HEK293 (cell line): ENCODE results near the gene NT5M.

ENCODE experiments used
- ELK4 ChIP-seq: IDR thresholded peaks from 2 replicates; pipeline ENCODE4 v1.6.1; 2011; ENCODE audit warnings: mild to moderate bottlenecking, low read depth, low read length, borderline replicate concordance
- IKZF3 ChIP-seq: fragments of 450-650 bp; IDR thresholded peaks from 2 replicates; pipeline ENCODE4 v1.5.0; 2018; ENCODE audit warnings: missing biosample characterization, mild to moderate bottlenecking, missing genetic modification characterization, moderate library complexity
- SALL2 ChIP-seq: fragments of 450-650 bp; formaldehyde crosslinking; IDR thresholded peaks from 2 replicates; pipeline ENCODE4 v1.5.0; 2017; ENCODE audit warnings: missing biosample characterization, mild to moderate bottlenecking, missing genetic modification characterization, borderline replicate concordance
- TRIM28 ChIP-seq: IDR thresholded peaks from 2 replicates; pipeline ENCODE4 v1.6.1; 2011; ENCODE audit warnings: low read length, control low read depth, borderline replicate concordance
- ZBTB26 ChIP-seq: fragments of 450-650 bp; formaldehyde crosslinking; optimal IDR thresholded peaks from 2 replicates; pipeline ENCODE3; 2016; ENCODE audit warnings: missing biosample characterization, mild to moderate bottlenecking, missing genetic modification characterization
- ZFHX2 ChIP-seq: fragments of 450-650 bp; formaldehyde crosslinking; conservative IDR thresholded peaks from 2 replicates; pipeline ENCODE4 v1.5.1; 2016; ENCODE audit warnings: missing biosample characterization, missing genetic modification characterization
- ZFP37 ChIP-seq: fragments of 450-650 bp; formaldehyde crosslinking; IDR thresholded peaks from 2 replicates; pipeline ENCODE4 v1.5.1; 2016; ENCODE audit warnings: missing biosample characterization, missing genetic modification characterization
- ZIC2 ChIP-seq: fragments of 450-650 bp; formaldehyde crosslinking; IDR thresholded peaks from 2 replicates; pipeline ENCODE4 v1.5.1; 2016; ENCODE audit warnings: missing biosample characterization, missing genetic modification characterization
- ZNF112 ChIP-seq: fragments of 450-650 bp; formaldehyde crosslinking; IDR thresholded peaks from 2 replicates; pipeline ENCODE4 v1.5.0; 2017; ENCODE audit warnings: missing biosample characterization, missing genetic modification characterization
- ZNF140 ChIP-seq: fragments of 450-650 bp; formaldehyde crosslinking; IDR thresholded peaks from 2 replicates; pipeline ENCODE4 v1.5.1; 2016; ENCODE audit warnings: missing biosample characterization, missing genetic modification characterization
- ZNF174 ChIP-seq: fragments of 450-650 bp; formaldehyde crosslinking; IDR thresholded peaks from 2 replicates; pipeline ENCODE4 v1.5.0; 2017; ENCODE audit warnings: missing biosample characterization, mild to moderate bottlenecking, missing genetic modification characterization
- ZNF18 ChIP-seq: fragments of 450-650 bp; formaldehyde crosslinking; IDR thresholded peaks from 2 replicates; pipeline ENCODE4 v1.5.1; 2016; ENCODE audit warnings: missing biosample characterization, missing genetic modification characterization
- ZNF184 ChIP-seq: fragments of 450-650 bp; IDR thresholded peaks from 2 replicates; pipeline ENCODE4 v1.5.1; 2018; ENCODE audit warnings: missing biosample characterization, mild to moderate bottlenecking, missing genetic modification characterization
- ZNF202 ChIP-seq: fragments of 450-650 bp; formaldehyde crosslinking; IDR thresholded peaks from 2 replicates; pipeline ENCODE4 v1.5.1; 2016; ENCODE audit warnings: missing biosample characterization, missing genetic modification characterization, borderline replicate concordance
- ZNF214 ChIP-seq: fragments of 450-650 bp; formaldehyde crosslinking; IDR thresholded peaks from 2 replicates; pipeline ENCODE4 v1.5.1; 2017; ENCODE audit warnings: missing biosample characterization, mild to moderate bottlenecking, missing genetic modification characterization, borderline replicate concordance
- ZNF23 ChIP-seq: fragments of 450-650 bp; formaldehyde crosslinking; IDR thresholded peaks from 2 replicates; pipeline ENCODE4 v1.5.1; 2016; ENCODE audit warnings: missing biosample characterization, missing genetic modification characterization, borderline replicate concordance
- ZNF302 ChIP-seq: fragments of 450-650 bp; formaldehyde crosslinking; IDR thresholded peaks from 2 replicates; pipeline ENCODE4 v1.5.1; 2016; ENCODE audit warnings: missing biosample characterization, missing genetic modification characterization, low read depth
- ZNF350 ChIP-seq: fragments of 450-650 bp; formaldehyde crosslinking; IDR thresholded peaks from 2 replicates; pipeline ENCODE4 v1.5.0; 2017; ENCODE audit warnings: missing biosample characterization, mild to moderate bottlenecking, missing genetic modification characterization
- ZNF416 ChIP-seq: fragments of 450-650 bp; formaldehyde crosslinking; IDR thresholded peaks from 2 replicates; pipeline ENCODE4 v1.5.1; 2016; ENCODE audit warnings: missing biosample characterization, missing genetic modification characterization
- ZNF510 ChIP-seq: fragments of 450-650 bp; formaldehyde crosslinking; IDR thresholded peaks from 2 replicates; pipeline ENCODE4 v1.5.1; 2018; ENCODE audit warnings: mild to moderate bottlenecking, missing genetic modification characterization, missing biosample characterization; ENCODE audit not compliant: insufficient replicate concordance
- ZNF518A ChIP-seq: fragments of 450-650 bp; formaldehyde crosslinking; conservative IDR thresholded peaks from 2 replicates; pipeline ENCODE4 v1.5.1; 2016; ENCODE audit warnings: low read depth, missing biosample characterization, missing genetic modification characterization
- ZNF549 ChIP-seq: fragments of 450-650 bp; IDR thresholded peaks from 2 replicates; pipeline ENCODE4 v1.5.1; 2018; ENCODE audit warnings: missing biosample characterization, missing genetic modification characterization, mild to moderate bottlenecking, inconsistent platforms, moderate library complexity
- ZNF596 ChIP-seq: fragments of 450-650 bp; IDR thresholded peaks from 2 replicates; pipeline ENCODE4 v1.5.0; 2018; ENCODE audit warnings: missing biosample characterization, mild to moderate bottlenecking, missing genetic modification characterization, moderate library complexity
- ZNF610 ChIP-seq: fragments of 450-650 bp; formaldehyde crosslinking; IDR thresholded peaks from 2 replicates; pipeline ENCODE4 v1.5.1; 2016; ENCODE audit warnings: missing biosample characterization, missing genetic modification characterization, borderline replicate concordance
- ZNF624 ChIP-seq: fragments of 450-650 bp; formaldehyde crosslinking; IDR thresholded peaks from 2 replicates; pipeline ENCODE4 v1.5.1; 2017; ENCODE audit warnings: missing biosample characterization, missing genetic modification characterization
- ZNF704 ChIP-seq: fragments of 450-650 bp; formaldehyde crosslinking; IDR thresholded peaks from 2 replicates; pipeline ENCODE4 v1.5.1; 2016; ENCODE audit warnings: missing biosample characterization, missing genetic modification characterization
- ZNF785 ChIP-seq: fragments of 450-650 bp; formaldehyde crosslinking; IDR thresholded peaks from 2 replicates; pipeline ENCODE4 v1.5.1; 2016; ENCODE audit warnings: missing biosample characterization, missing genetic modification characterization
- ZSCAN23 ChIP-seq: fragments of 450-650 bp; formaldehyde crosslinking; IDR thresholded peaks from 2 replicates; pipeline ENCODE4 v1.5.1; 2016; ENCODE audit warnings: missing biosample characterization, missing genetic modification characterization
- ZSCAN30 ChIP-seq: fragments of 450-650 bp; IDR thresholded peaks from 2 replicates; pipeline ENCODE4 v1.5.1; 2018; ENCODE audit warnings: missing biosample characterization, mild to moderate bottlenecking, missing genetic modification characterization, moderate library complexity

Gene NT5M

GRCh38 chr17:17280613-17281549, 22.3 kb upstream of the NT5M start, which contains the start of gene COPS3 (continued):
- no peak; the same call in 1 of the 2 replicates for TF ChIP-seq ZNF18 (tag by site-specific recombination)
- TF ChIP-seq ZSCAN30 (tag by site-specific recombination) = no peak; the same call in none of the 2 replicates
- TF ChIP-seq ZNF174 (tag by site-specific recombination) = no peak
- no peak for TF ChIP-seq ZNF202 (tag by site-specific recombination)
- TF ChIP-seq ZNF140 (tag by site-specific recombination) = no peak
- TF ChIP-seq ZNF184 (tag by site-specific recombination) = no peak
- TF ChIP-seq ZNF112 = no peak
- no peak for TF ChIP-seq ZNF549 (tag by site-specific recombination)
- 0 out of 2 replicates have a peak, but pooled peaks have one; percentile 56 for TF ChIP-seq ZFP37
- no peak for TF ChIP-seq SALL2 (tag by site-specific recombination)
- TF ChIP-seq ZNF214 (tag by site-specific recombination) = no peak
- peak; percentile 94 for TF ChIP-seq ZNF704 (tag by site-specific recombination)
- TF ChIP-seq ZNF416 (tag by site-specific recombination) = no peak
- no peak for TF ChIP-seq ZNF510
- TF ChIP-seq ZSCAN23 = peak; percentile 68; the same call in 1 of the 2 replicates
- peak; percentile 15; the same call in 1 of the 2 replicates for TF ChIP-seq ZFHX2 (tag by site-specific recombination)
- TF ChIP-seq ZNF785 (tag by site-specific recombination) = no peak; the same call in 1 of the 2 replicates
- TF ChIP-seq ZNF624 = no peak
- TF ChIP-seq ELK4 = 0 out of 2 replicates have a peak, but pooled peaks have one; percentile 43
- no peak; the same call in 1 of the 2 replicates for TF ChIP-seq ZNF350 (tag by site-specific recombination)
- peak; percentile 86 for TF ChIP-seq ZBTB26
- TF ChIP-seq TRIM28 = 0 out of 2 replicates have a peak, but pooled peaks have one; percentile 14
- no peak for TF ChIP-seq ZNF23 (tag by site-specific recombination)
- peak; percentile 85 for TF ChIP-seq ZNF610 (tag by site-specific recombination)
- TF ChIP-seq ZIC2 = no peak
- TF ChIP-seq ZNF302 (tag by site-specific recombination) = no peak
- TF ChIP-seq ZNF518A (tag by site-specific recombination) = peak; percentile 67
- TF ChIP-seq IKZF3 (tag by site-specific recombination) = no peak
- TF ChIP-seq ZNF596 (tag by site-specific recombination) = no peak
